ENCODE data around the gene LILRA6. TPM values are rescaled to one million over a fixed set of nuclear protein-coding genes. Genes with fewer than 3 reads are reported as not detected.
"Not testable (repeated sequence)": the region's sequence is repeated elsewhere in the genome, so short reads cannot be mapped to it uniquely, and the experiment has no call there.

The LILRA6 gene
- total RNA-seq, 1 donor from 2014 or later: 0.75 TPM

- DNase-seq (ENCODE audit: low spot score): no peak
- ATAC-seq: no peak
Observed at GRCh38 chr19:54268936-54269335, 26.3 kb upstream of the LILRA6 start.

DNA sequence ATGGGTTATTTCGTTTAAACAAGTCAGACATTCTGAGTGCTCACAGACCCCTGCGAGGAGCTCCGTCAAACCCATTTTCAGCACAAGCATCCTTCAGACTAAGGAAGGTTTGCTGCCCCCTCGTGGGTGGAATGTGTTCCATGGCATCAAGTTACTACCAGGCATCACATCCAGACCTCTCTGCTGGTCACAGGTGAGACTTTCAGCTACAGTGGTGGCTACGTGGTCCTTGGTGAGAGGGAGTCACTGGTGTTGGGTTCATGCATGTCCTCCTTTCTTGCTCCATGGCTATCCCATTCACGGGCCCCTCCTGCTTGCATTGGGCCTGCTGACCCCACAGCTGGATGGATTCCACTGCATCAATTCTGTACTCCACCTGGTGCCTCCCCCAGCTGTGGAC lies 23.5 kb upstream of the LILRA6 start:
- peak; percentile 64 for DNase-seq (ENCODE audit: low spot score)
- ATAC-seq: peak; percentile 91

DNA sequence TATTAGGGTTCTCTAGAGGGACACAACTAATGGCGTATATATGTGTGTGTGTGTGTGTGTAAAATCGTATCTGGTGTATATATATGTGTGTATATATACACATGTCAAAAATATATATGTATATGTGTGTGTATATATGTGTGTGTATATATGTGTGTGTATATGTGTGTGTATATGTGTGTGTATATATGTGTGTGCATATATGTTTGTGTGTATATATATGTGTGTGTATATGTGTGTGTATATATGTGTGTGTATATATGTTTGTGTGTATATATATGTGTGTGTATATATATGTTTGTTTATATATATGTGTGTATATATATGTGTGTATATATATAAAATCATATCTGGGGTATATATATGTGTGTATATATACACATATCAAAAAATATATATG lies 19.9 kb upstream of the LILRA6 start:
- no peak for DNase-seq (ENCODE audit: low spot score)

GRCh38 chr19:54262066-54262465 lies 19.5 kb upstream of the LILRA6 start:
- peak; percentile 39 for DNase-seq (ENCODE audit: low spot score)
- ATAC-seq: no peak

More for the DNA sequence above, 19.9 kb upstream of the LILRA6 start:
- ATAC-seq: no peak

DNA sequence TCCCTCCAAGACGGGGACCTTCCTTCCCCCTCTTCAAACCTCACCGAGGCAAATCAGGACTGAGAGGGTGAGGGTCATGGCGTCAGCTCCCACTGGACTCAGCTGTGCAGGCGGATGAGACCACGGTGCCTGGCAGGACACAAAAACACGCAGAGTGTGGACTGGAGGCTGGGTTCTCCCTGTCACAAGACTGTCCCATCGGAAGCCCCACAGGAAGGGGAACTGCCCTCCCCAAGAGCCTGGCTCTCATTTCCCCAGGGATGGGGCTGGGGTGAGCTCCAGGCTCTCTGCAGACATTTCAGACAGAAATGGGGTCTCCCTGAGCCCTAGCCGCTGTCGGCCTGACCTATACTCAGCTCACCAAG lies 14.5 kb upstream of the LILRA6 start, which contains the start of gene LILRB5:
LILRB5 (minus strand) TSS at position 158 of the 365 bp plus-strand sequence; CDS start at position 78, 80 bp downstream.
- DNase-seq (ENCODE audit: low spot score): peak; percentile 44
- ATAC-seq: peak; percentile 57

GRCh38 chr19:54256250-54257115 lies 13.9 kb upstream of the LILRA6 start:
- ATAC-seq (peak; percentile 16), DNase-seq (ENCODE audit: low spot score) (peak; percentile 43)

DNA sequence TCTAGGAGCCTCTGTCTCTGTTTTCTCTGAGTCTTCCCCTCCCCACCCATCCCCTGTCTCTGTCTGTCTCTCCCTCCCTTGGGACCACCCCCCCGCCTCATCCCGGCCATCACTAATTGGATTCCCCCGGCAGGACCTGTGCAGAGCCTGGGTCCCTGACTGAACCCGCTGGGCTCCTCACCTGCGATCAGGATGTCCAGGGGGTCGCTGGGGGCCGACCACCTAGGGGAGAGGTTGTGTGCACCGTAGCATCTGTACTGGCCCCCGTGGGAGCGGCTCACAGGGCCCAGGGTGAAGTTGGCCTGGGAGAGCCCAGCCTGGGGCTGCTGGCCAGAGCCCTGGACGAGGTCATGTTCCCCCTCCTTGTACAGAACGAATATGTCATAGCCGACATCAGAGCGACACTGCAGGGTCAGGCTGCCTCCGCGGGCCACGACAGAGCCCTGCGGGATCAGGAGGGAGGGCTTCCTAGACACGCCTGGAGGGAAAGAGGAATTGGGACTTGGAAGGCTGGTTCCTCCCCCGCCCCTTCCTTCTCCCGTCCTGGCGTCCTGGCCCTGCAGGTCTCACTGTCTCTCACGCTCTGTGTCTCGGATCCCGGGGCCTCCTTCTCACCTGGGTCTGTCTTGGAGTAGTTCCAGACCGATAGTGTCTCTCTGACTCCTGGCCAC lies 12.7 kb upstream of the LILRA6 start:
- peak; percentile 30 for ATAC-seq

DNA sequence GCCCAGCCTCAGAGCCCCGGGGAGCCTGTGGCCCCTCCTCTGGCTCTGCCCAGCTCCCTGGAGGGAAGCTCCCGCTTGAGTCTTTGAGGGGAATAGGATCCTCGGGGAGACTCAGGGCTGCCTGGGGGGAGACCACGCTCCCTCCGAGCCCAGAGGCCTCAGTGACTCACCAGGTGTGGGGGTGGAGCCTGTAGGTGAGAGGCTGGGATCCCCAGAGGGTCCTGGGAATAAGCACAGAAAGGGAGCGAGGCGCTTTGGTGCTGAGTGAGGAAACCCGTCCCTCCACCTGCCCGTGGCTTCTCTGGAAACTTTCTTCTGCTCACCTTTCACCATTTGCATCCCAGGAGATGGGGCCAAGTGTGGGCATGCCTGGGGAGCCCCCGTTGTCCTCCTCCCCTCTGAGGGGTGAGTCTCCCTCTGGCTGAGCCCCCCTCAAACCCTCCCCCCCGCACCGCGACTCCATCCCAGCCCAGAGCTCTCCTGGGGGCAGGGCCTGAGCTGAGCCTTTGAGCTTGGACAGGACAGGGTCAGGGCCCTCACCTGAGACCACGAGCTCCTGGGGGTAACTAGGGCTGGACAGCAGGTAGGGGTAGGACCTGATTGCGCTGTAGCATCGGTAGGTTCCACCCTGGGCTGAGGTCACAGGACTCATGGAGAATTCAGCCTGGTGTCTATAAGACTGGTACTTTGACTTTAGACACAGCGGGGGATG lies 11.8 kb upstream of the LILRA6 start:
- DNase-seq (ENCODE audit: low spot score) (peak; percentile 41), ATAC-seq (no peak)

More for the DNA sequence above, 12.7 kb upstream of the LILRA6 start:
- DNase-seq (ENCODE audit: low spot score): peak; percentile 42

DNA sequence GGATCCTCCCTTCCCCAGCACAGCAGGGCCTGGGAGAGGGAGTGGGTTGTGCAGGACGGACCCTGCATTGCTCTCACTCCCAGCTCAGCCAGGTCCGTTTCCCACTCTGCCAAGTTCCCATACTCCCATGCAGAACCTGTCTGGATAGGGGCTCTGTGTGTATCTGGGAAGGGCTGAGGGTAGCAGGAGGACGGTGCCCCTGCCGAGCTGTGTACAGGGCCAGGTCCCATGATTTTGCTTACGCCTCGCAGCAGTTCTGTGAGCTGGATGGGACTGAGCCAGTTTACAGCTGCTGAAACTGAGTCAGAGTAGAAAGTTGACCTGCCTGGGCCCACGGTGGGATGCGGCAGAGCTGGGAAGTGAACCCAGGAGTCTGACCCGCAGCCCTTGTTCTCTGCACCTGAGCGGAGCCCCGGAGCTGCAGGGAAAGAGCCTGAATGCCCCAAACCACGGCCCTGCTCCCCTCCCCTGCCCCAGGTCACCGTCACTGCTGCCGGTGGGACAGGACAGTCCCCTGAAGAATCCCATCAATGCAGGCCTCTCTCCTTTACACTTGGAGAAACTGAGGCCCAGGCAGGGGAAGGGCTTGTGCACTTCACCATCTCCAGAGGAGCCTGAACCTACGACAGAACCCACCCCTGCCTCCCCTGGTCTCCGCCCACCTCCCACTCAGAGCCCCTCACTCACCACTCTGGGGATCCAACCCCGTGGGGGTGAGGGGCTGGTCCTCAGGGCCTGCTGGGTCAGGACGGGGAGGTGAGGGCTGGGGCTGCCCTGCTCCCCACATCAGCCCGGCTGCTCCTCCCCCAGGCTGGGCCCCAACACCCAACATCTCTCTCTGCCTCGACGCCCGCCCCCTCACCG lies 11.0 kb upstream of the LILRA6 start:
- ATAC-seq (no peak), DNase-seq (ENCODE audit: low spot score) (no peak)

GRCh38 chr19:54252845-54253244 lies 10.3 kb upstream of the LILRA6 start:
- ATAC-seq (no peak), DNase-seq (ENCODE audit: low spot score) (no peak)

DNA sequence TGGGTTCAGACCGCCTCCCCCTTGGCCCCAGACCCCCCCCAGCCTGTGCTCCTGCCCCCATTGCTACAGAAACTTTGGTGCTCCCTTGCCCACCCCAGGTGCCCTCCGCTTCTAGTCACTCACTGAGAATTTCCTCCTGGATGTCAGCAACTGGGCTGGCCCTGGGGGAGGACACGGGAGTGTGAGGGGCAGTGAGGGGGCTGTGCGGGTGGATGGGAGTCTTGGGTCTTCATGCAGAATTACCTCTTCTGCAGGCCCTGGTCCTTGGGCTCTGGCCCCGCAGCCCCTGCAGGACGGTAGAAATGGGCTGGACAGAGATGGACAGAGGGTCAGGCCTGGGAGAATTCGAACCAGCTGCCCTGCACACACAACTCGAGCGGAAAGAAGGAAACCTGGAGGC lies 9.7 kb upstream of the LILRA6 start:
- no peak for ATAC-seq
- no peak for DNase-seq (ENCODE audit: low spot score)

GRCh38 chr19:54248016-54248601 lies 5.5 kb upstream of the LILRA6 start:
- DNase-seq (ENCODE audit: low spot score): no peak
- peak; percentile 75 for ATAC-seq

GRCh38 chr19:54247106-54247930 lies 4.7 kb upstream of the LILRA6 start:
- ATAC-seq: peak; percentile 27
- DNase-seq (ENCODE audit: low spot score): no peak

GRCh38 chr19:54245936-54246335 lies 3.3 kb upstream of the LILRA6 start:
- no peak for ATAC-seq
- no peak for DNase-seq (ENCODE audit: low spot score)

- DNase-seq (ENCODE audit: low spot score); ATAC-seq: not testable (repeated sequence)
Observed at GRCh38 chr19:54243809-54244208, 1.2 kb upstream of the LILRA6 start.

GRCh38 chr19:54242234-54242633 lies 356 bp downstream of the LILRA6 start:
- ATAC-seq: peak; percentile 23
- not testable (repeated sequence) for DNase-seq (ENCODE audit: low spot score)

- DNase-seq (ENCODE audit: low spot score) (peak; percentile 36), ATAC-seq (peak; percentile 36)
Observed at GRCh38 chr19:54240372-54241336, 1.9 kb downstream of the LILRA6 start.
